T-cell (primary cell): ENCODE measurements around the gene TVP23A. TPM values are rescaled to one million over a fixed set of nuclear protein-coding genes. Genes with fewer than 3 reads are reported as not detected.
A peak's percentile ranks its signal among the peaks of the same experiment; 100 is the strongest.
"Not testable (repeated sequence)": the region's sequence is repeated elsewhere in the genome, so short reads cannot be mapped to it uniquely, and the experiment has no call there.

Experiments used
- ATAC-seq, 4 experiments: fragments of 200-7000 bp in 3 of 4; fragments of 150-1000 bp in 1 of 4; cut with Tn5 transposase; replicated peaks in 1 of 4; 1 replicate in 3 of 4; 2 replicates in 1 of 4; pipeline ENCODE4 v1.10.0; 2021; ENCODE audit warnings: moderate library complexity in 3 of 4, mild to moderate bottlenecking in 2 of 4, moderate number of reproducible peaks in 1 of 4
- CTCF ChIA-PET, 2 donors: fragments of 300-600 bp; sonication (Branson Sonifier 250); formaldehyde crosslinking; loops; one replicate each; lab custom pipeline; 2022; ENCODE audit warnings: antibody characterized with exemption in 2 of 2; lab: Charles Lee
- POLR2A ChIA-PET, 2 donors: fragments of 300-600 bp; sonication (Branson Sonifier 250); formaldehyde crosslinking; loops; one replicate each; lab custom pipeline; 2022; ENCODE audit warnings: antibody characterized with exemption in 2 of 2; lab: Charles Lee
- DNase-seq, 35 experiments: peaks; one replicate each; pipeline versions ENCODE4 v3.0.0 to v3.0.0-alpha.2; 2013 to 2023
- H3K27ac ChIP-seq: one replicate; pipeline ENCODE4 v1.5.1; 2013; ENCODE audit warnings: low read length
- H3K27me3 ChIP-seq, 2 experiments: replicated peaks in 1 of 2; 1 replicate in 1 of 2; 2 replicates in 1 of 2; pipeline versions ENCODE4 v1.6.1 to v1.7.0; 2013; ENCODE audit warnings: low read length in 1 of 2, mixed read lengths in 1 of 2; ENCODE audit not compliant: control insufficient read depth in 2 of 2, insufficient read depth in 2 of 2; ENCODE audit errors: extremely low read depth in 1 of 2
- H3K36me3 ChIP-seq, 2 donors: 1 replicate in 1 of 2; 2 replicates in 1 of 2; pipeline versions ENCODE4 v1.6.1 to v1.7.0; 2013; ENCODE audit warnings: low read length in 1 of 2; ENCODE audit not compliant: control insufficient read depth in 2 of 2, insufficient read depth in 1 of 2; ENCODE audit errors: extremely low read depth in 1 of 2
- H3K4me1 ChIP-seq, 2 experiments: 1 replicate in 1 of 2; 2 replicates in 1 of 2; pipeline versions ENCODE4 v1.6.1 to v1.7.0; 2013; ENCODE audit warnings: low read length in 2 of 2, mixed read lengths in 1 of 2; ENCODE audit not compliant: insufficient read depth in 2 of 2, control insufficient read depth in 1 of 2; ENCODE audit errors: extremely low read depth in 1 of 2
- H3K4me3 ChIP-seq, 2 donors: 1 replicate in 1 of 2; 2 replicates in 1 of 2; pipeline versions ENCODE4 v1.5.1 to v1.7.0; 2013; ENCODE audit warnings: mild to moderate bottlenecking in 2 of 2, low read length in 1 of 2, moderate library complexity in 1 of 2; ENCODE audit not compliant: control insufficient read depth in 1 of 2; ENCODE audit errors: extremely low read depth in 1 of 2
- H3K9me3 ChIP-seq: 2 replicates; pipeline ENCODE4 v1.7.0; 2013
- H3K27ac Mint-ChIP-seq, 2 donors: one replicate each; pipeline ENCODE4 v1.8.0; 2020 to 2021; ENCODE audit warnings: mild to moderate bottlenecking in 2 of 2, mixed read lengths in 2 of 2
- H3K27me3 Mint-ChIP-seq, 2 donors: one replicate each; pipeline ENCODE4 v1.8.0; 2021 to 2022; ENCODE audit warnings: mixed read lengths in 2 of 2
- H3K36me3 Mint-ChIP-seq: one replicate; pipeline ENCODE4 v1.8.0; 2021; ENCODE audit warnings: mixed read lengths
- H3K4me1 Mint-ChIP-seq, 3 donors: one replicate each; pipeline ENCODE4 v1.8.0; 2020 to 2022; ENCODE audit warnings: mixed read lengths in 3 of 3, mild to moderate bottlenecking in 1 of 3
- H3K4me3 Mint-ChIP-seq, 3 donors: one replicate each; pipeline ENCODE4 v1.8.0; 2020 to 2022; ENCODE audit warnings: mild to moderate bottlenecking in 3 of 3, mixed read lengths in 3 of 3, moderate library complexity in 3 of 3
- H3K9me3 Mint-ChIP-seq, 3 donors: one replicate each; pipeline ENCODE4 v1.8.0; 2020 to 2022; ENCODE audit warnings: mixed read lengths in 3 of 3
- WGBS: methylation state at CpG from one replicate; pipeline ENCODE4 v1.1.5; 2013; ENCODE audit warnings: missing lambda C conversion rate; ENCODE audit not compliant: insufficient coverage; 5-methylcytosine and 5-hydroxymethylcytosine counted together
- total RNA-seq, 35 experiments: library from RNA in 6 of 35; stranded (reverse) in 6 of 35; fragments of 120-200 nt in 1 of 35; gene quantifications; one replicate each; pipeline versions ENCODE4 v1.2.1 to v1.2.4 and lab custom pipeline; 2013 to 2026

TVP23A gene
- total RNA-seq, 5 donors from 2014 or later (not counting 1 experiment from before 2014, with no cell fraction given): 0.13 to 0.50 TPM; not detected in 3

- H3K9me3 Mint-ChIP-seq: no peaks in the 10 kb centered on the region
- no peaks in the 10 kb centered on the region for H3K27me3 ChIP-seq
- no peaks in the 10 kb centered on the region for H3K27me3 Mint-ChIP-seq
- H3K4me1 ChIP-seq: peaks cover 6 to 25% of the 10 kb centered on the region in 2 experiments
- peaks cover 0 to 18% of the 10 kb centered on the region in 2 donors for H3K36me3 ChIP-seq
- ChIA-PET CTCF (interaction anchor here in 1 of 2 donors (1.3 to 1.4 kb wide), 2 partner anchors 11 to 229 kb away, joined by 4 to 12 read pairs; no protein-coding TSS in a partner anchor), POLR2A (interaction anchor here in 1 of 2 donors (0.6 kb wide), 2 partner anchors 111 to 1034 kb away, joined by 3 to 5 read pairs; no protein-coding TSS in a partner anchor)
- WGBS: 0% methylated on average over 55 of the region's 57 CpGs
- DNase-seq (peak; percentile 96 to 100 (median 98)), ATAC-seq (peak; percentile 93 to 96 (median 96))
- peak within 1 kb of the TSS; percentile 85 to 96 (median 87) for H3K4me3 Mint-ChIP-seq
- H3K27ac Mint-ChIP-seq: peak within 1 kb of the TSS; percentile 93 to 100
- H3K4me1 Mint-ChIP-seq: peaks cover 34 to 40% (median 39%) of the 10 kb centered on the region in 3 donors
- H3K9me3 ChIP-seq: no peaks in the 10 kb centered on the region
- peak within 1 kb of the TSS; percentile 81 for H3K27ac ChIP-seq
- H3K36me3 Mint-ChIP-seq: peaks cover 29% of the 10 kb centered on the region
- peak within 1 kb of the TSS; percentile 63 to 83 for H3K4me3 ChIP-seq
Measured at GRCh38 chr16:10743610-10744369, 74.8 kb downstream of the TVP23A start, which contains the start of gene NUBP1. Gene NUBP1, plus strand, starts transcription at chr16:10743842. Its CDS starts 22 bp downstream, at chr16:10743864.

- no peak for ATAC-seq
- H3K9me3 ChIP-seq: no peaks in the 10 kb centered on the region
- Mint-ChIP-seq H3K4me3 (peak overlapping the region; percentile 85 to 96 (median 87)), H3K36me3 (peaks cover 25% of the 10 kb centered on the region), H3K4me1 (peaks cover 35 to 45% (median 40%) of the 10 kb centered on the region in 3 donors), H3K27ac (peak overlapping the region; percentile 93 to 100), H3K9me3 (no peaks in the 10 kb centered on the region), H3K27me3 (no peaks in the 10 kb centered on the region)
- WGBS: 20% methylated on average over 2 of the region's 5 CpGs
- DNase-seq: no peak
- CTCF ChIA-PET: interaction anchor here in 1 of 2 donors (1.4 kb wide), 1 partner anchor 228 kb away, joined by 12 read pairs; no protein-coding TSS in a partner anchor
- no peaks in the 10 kb centered on the region for H3K27me3 ChIP-seq
- POLR2A ChIA-PET: no interaction called here
- H3K4me3 ChIP-seq: peak overlapping the region; percentile 63
- H3K27ac ChIP-seq: peak overlapping the region; percentile 81
- H3K36me3 ChIP-seq: peaks cover 0 to 12% of the 10 kb centered on the region in 2 donors
- peaks cover 6 to 26% of the 10 kb centered on the region in 2 experiments for H3K4me1 ChIP-seq
Measured at GRCh38 chr16:10743227-10743609, 75.4 kb downstream of the TVP23A start.

- H3K27me3 ChIP-seq: no peaks in the 10 kb centered on the region
- no peaks in the 10 kb centered on the region for H3K9me3 Mint-ChIP-seq
- H3K27me3 Mint-ChIP-seq: no peaks in the 10 kb centered on the region
- peaks cover 6 to 35% of the 10 kb centered on the region in 2 experiments for H3K4me1 ChIP-seq
- peaks cover 12% of the 10 kb centered on the region for H3K36me3 Mint-ChIP-seq
- no peak overlapping the region for H3K4me3 Mint-ChIP-seq
- H3K4me1 Mint-ChIP-seq: peaks cover 37 to 54% (median 40%) of the 10 kb centered on the region in 3 donors
- ChIA-PET CTCF (no interaction called here), POLR2A (no interaction called here)
- H3K4me3 ChIP-seq: no peak overlapping the region
- WGBS: 89% methylated on average over 2 of the region's 4 CpGs
- ATAC-seq: no peak
- no peak for DNase-seq
- no peak overlapping the region for H3K27ac ChIP-seq
- no peaks in the 10 kb centered on the region for H3K9me3 ChIP-seq
- peak overlapping the region in 1 of 2 donors; percentile 63 for H3K27ac Mint-ChIP-seq
- H3K36me3 ChIP-seq: peaks cover 0 to 2% of the 10 kb centered on the region in 2 donors
Measured at GRCh38 chr16:10741844-10742243, 76.8 kb downstream of the TVP23A start.

- H3K4me3 Mint-ChIP-seq, H3K36me3 ChIP-seq, POLR2A ChIA-PET, H3K27me3 Mint-ChIP-seq, H3K4me3 ChIP-seq, DNase-seq, H3K27ac ChIP-seq, H3K27me3 ChIP-seq, CTCF ChIA-PET, H3K9me3 Mint-ChIP-seq, H3K27ac Mint-ChIP-seq, H3K9me3 ChIP-seq, ATAC-seq: not testable (repeated sequence)
- peaks cover 37 to 54% (median 40%) of the 10 kb centered on the region in 3 donors for H3K4me1 Mint-ChIP-seq
- peaks cover 12% of the 10 kb centered on the region for H3K36me3 Mint-ChIP-seq
- 99% methylated on average over 9 of the region's 10 CpGs for WGBS
- H3K4me1 ChIP-seq: peaks cover 6 to 35% of the 10 kb centered on the region in 2 experiments
Measured at GRCh38 chr16:10741249-10741648, 77.3 kb downstream of the TVP23A start.

GRCh38 chr16:10740845-10741208, 77.8 kb downstream of the TVP23A start:
- no peaks in the 10 kb centered on the region for H3K36me3 ChIP-seq
- Mint-ChIP-seq H3K4me3 (no peak overlapping the region), H3K4me1 (peaks cover 34 to 51% (median 37%) of the 10 kb centered on the region in 3 donors), H3K27me3 (no peaks in the 10 kb centered on the region), H3K27ac (no peak overlapping the region), H3K36me3 (peaks cover 10% of the 10 kb centered on the region), H3K9me3 (no peaks in the 10 kb centered on the region)
- H3K27ac ChIP-seq: no peak overlapping the region
- no peaks in the 10 kb centered on the region for H3K9me3 ChIP-seq
- DNase-seq (no peak), ATAC-seq (no peak)
- peaks cover 6 to 35% of the 10 kb centered on the region in 2 experiments for H3K4me1 ChIP-seq
- CTCF ChIA-PET: no interaction called here
- no peaks in the 10 kb centered on the region for H3K27me3 ChIP-seq
- no peak overlapping the region for H3K4me3 ChIP-seq
- POLR2A ChIA-PET: no interaction called here
- WGBS: 50% methylated on average over 1 of the region's 2 CpGs

GRCh38 chr16:10740000-10740844, 78.4 kb downstream of the TVP23A start:
- Histone ChIP-seq H3K4me1 (peaks cover 6 to 35% of the 10 kb centered on the region in 2 experiments), H3K27me3 (no peaks in the 10 kb centered on the region), H3K9me3 (no peaks in the 10 kb centered on the region), H3K36me3 (no peaks in the 10 kb centered on the region), H3K4me3 (no peak overlapping the region), H3K27ac (no peak overlapping the region)
- Mint-ChIP-seq H3K27ac (no peak overlapping the region), H3K9me3 (no peaks in the 10 kb centered on the region), H3K27me3 (no peaks in the 10 kb centered on the region), H3K36me3 (peaks cover 6% of the 10 kb centered on the region), H3K4me3 (no peak overlapping the region), H3K4me1 (peaks cover 28 to 45% (median 31%) of the 10 kb centered on the region in 3 donors)
- WGBS: 100% methylated on average over 5 of the region's 10 CpGs
- ChIA-PET CTCF (no interaction called here), POLR2A (no interaction called here)
- ATAC-seq (no peak), DNase-seq (no peak)
